Neural progenitor cell (in vitro differentiated cells): Measurements from ENCODE around the gene ARSB. TPM values are rescaled to one million over a fixed set of nuclear protein-coding genes. Genes with fewer than 3 reads are reported as not detected.

Experiments
- DNase-seq: peaks from one replicate; pipeline ENCODE4 v3.0.0-alpha.2; 2016; ENCODE audit warnings: low spot score
- H2AFZ ChIP-seq: fragments of 200-600 bp; sonication (generic); replicated peaks from 2 replicates; pipeline ENCODE4 v1.6.1; 2016; ENCODE audit warnings: antibody characterized with exemption
- H3F3A ChIP-seq: fragments of 200-600 bp; sonication (generic); 2 replicates; pipeline ENCODE4 v1.6.1; 2016; ENCODE audit warnings: antibody characterized with exemption, low read depth
- H3K27ac ChIP-seq: fragments of 200-600 bp; sonication (generic); 2 replicates; pipeline ENCODE4 v1.5.1; 2016; ENCODE audit warnings: mild to moderate bottlenecking
- H3K27me3 ChIP-seq: fragments of 200-600 bp; sonication (generic); 2 replicates; pipeline ENCODE4 v1.6.1; 2016; ENCODE audit warnings: mild to moderate bottlenecking, moderate library complexity
- H3K36me3 ChIP-seq: fragments of 200-600 bp; sonication (generic); 2 replicates; pipeline ENCODE4 v1.5.1; 2016
- H3K4me1 ChIP-seq: fragments of 200-600 bp; sonication (generic); 2 replicates; pipeline ENCODE4 v1.6.1; 2016; ENCODE audit warnings: mixed run types
- H3K4me2 ChIP-seq: fragments of 200-600 bp; sonication (generic); 2 replicates; pipeline ENCODE4 v1.6.1; 2016
- H3K4me3 ChIP-seq: fragments of 200-600 bp; sonication (generic); 2 replicates; pipeline ENCODE4 v1.5.1; 2016
- H3K79me2 ChIP-seq: fragments of 200-600 bp; sonication (generic); 2 replicates; pipeline ENCODE4 v1.6.1; 2016; ENCODE audit warnings: low read depth
- H3K9ac ChIP-seq: fragments of 200-600 bp; sonication (generic); 2 replicates; pipeline ENCODE4 v1.6.1; 2016
- H3K9me3 ChIP-seq: fragments of 200-600 bp; sonication (generic); 2 replicates; pipeline ENCODE4 v1.5.1; 2016; ENCODE audit warnings: low read depth
- H4K20me1 ChIP-seq: fragments of 200-600 bp; sonication (generic); 2 replicates; pipeline ENCODE4 v1.6.1; 2016; ENCODE audit warnings: low read depth
- H3K27ac Mint-ChIP-seq: 3 replicates; pipeline ENCODE4 v1.8.0; 2021; ENCODE audit warnings: mixed read lengths
- H3K27me3 Mint-ChIP-seq: 2 replicates; pipeline ENCODE4 v1.8.0; 2022; ENCODE audit warnings: low read depth, mild to moderate bottlenecking, inconsistent platforms, moderate library complexity, mixed read lengths; ENCODE audit not compliant: insufficient read depth
- H3K36me3 Mint-ChIP-seq: 3 replicates; pipeline ENCODE4 v1.8.0; 2021; ENCODE audit warnings: mixed read lengths
- H3K4me1 Mint-ChIP-seq: 3 replicates; pipeline ENCODE4 v1.8.0; 2021; ENCODE audit warnings: mixed read lengths
- H3K4me3 Mint-ChIP-seq: 3 replicates; pipeline ENCODE4 v1.8.0; 2021; ENCODE audit warnings: mild to moderate bottlenecking, moderate library complexity, mixed read lengths
- H3K9me3 Mint-ChIP-seq: 3 replicates; pipeline ENCODE4 v1.8.0; 2020; ENCODE audit warnings: mixed read lengths
- EZH2 ChIP-seq: fragments of 200-600 bp; sonication (generic); IDR thresholded peaks from 2 replicates; pipeline ENCODE4 v1.6.1; 2017; ENCODE audit warnings: antibody characterized with exemption, mild to moderate bottlenecking, moderate library complexity
- EZH2phosphoT487 ChIP-seq: fragments of 200-600 bp; sonication (generic); IDR thresholded peaks from 2 replicates; pipeline ENCODE4 v1.6.1; 2017; ENCODE audit warnings: antibody characterized with exemption
- total RNA-seq: library from RNA; depleted of rRNA; stranded (reverse); fragments of >200 nt; gene quantifications from 2 replicates; pipeline ENCODE4 v1.2.3, GENCODE V29; 2015; ENCODE audit warnings: low replicate concordance
- TF ChIP-seq, protein P1 (sequence below): fragments of 200-600 bp; sonication (generic); IDR thresholded peaks from 2 replicates; pipeline ENCODE4 v1.5.1; 2017; ENCODE audit warnings: antibody characterized with exemption, mild to moderate bottlenecking

The ARSB gene
- total RNA-seq = 15.3 and 19.2 TPM in 2 replicates

DNA sequence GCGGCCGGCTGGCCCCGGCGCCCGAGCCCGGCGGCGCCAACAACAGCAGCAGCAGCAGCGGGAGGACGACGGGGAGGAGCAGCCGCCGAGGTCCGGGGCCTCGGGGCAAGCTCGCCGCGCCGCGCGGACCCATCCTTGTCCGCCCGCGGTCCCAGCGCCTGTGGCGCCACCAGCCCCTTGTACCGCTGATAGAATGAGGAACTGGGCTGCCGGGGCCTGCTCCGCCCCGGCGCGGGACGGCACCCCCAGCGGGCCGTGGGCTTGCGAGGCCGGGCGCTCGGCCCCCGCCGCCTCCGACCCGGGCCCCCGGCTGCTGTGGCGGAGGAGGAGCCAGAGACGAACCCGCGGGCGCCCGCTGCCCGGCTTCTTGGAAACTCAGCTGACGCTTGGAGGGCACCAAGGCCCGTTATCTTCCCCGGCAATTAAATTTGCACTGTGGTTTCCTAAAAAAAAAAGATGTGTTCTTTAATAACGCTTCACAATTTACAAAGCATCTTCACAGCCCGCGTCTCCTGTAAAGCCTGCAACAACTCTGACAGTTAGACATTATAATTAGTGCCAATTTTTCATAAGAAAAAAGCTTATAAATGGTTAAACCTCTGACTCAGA lies at the start of gene ARSB:
Gene ARSB, minus strand, starts transcription at position 195 of the 609 bp plus-strand sequence. Its CDS starts 62 bp downstream, at position 133.
- H3K4me2 ChIP-seq = peak within 1 kb of the TSS; percentile 85
- H3K9ac ChIP-seq = peak within 1 kb of the TSS; percentile 61
- H3K4me3 ChIP-seq = peak within 1 kb of the TSS; percentile 82
- no peak for DNase-seq
- TF ChIP-seq, protein P1, sequence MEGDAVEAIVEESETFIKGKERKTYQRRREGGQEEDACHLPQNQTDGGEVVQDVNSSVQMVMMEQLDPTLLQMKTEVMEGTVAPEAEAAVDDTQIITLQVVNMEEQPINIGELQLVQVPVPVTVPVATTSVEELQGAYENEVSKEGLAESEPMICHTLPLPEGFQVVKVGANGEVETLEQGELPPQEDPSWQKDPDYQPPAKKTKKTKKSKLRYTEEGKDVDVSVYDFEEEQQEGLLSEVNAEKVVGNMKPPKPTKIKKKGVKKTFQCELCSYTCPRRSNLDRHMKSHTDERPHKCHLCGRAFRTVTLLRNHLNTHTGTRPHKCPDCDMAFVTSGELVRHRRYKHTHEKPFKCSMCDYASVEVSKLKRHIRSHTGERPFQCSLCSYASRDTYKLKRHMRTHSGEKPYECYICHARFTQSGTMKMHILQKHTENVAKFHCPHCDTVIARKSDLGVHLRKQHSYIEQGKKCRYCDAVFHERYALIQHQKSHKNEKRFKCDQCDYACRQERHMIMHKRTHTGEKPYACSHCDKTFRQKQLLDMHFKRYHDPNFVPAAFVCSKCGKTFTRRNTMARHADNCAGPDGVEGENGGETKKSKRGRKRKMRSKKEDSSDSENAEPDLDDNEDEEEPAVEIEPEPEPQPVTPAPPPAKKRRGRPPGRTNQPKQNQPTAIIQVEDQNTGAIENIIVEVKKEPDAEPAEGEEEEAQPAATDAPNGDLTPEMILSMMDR = no peak
- TF ChIP-seq EZH2phosphoT487 (no peak), EZH2 (no peak)
- peaks cover 32% of the 10 kb centered on the region for H3F3A ChIP-seq
- Mint-ChIP-seq H3K27ac (peak within 1 kb of the TSS; percentile 98), H3K4me3 (peak within 1 kb of the TSS; percentile 95), H3K27me3 (peaks cover 3% of the 10 kb centered on the region), H3K4me1 (peaks cover 26% of the 10 kb centered on the region), H3K9me3 (no peaks in the 10 kb centered on the region), H3K36me3 (no peaks in the 10 kb centered on the region)
- peaks cover 19% of the 10 kb centered on the region for H3K4me1 ChIP-seq
- no peaks in the 10 kb centered on the region for H3K36me3 ChIP-seq
- H3K79me2 ChIP-seq = peaks cover 24% of the 10 kb centered on the region
- H3K9me3 ChIP-seq = no peaks in the 10 kb centered on the region
- H3K27ac ChIP-seq = peak within 1 kb of the TSS; percentile 94
- H2AFZ ChIP-seq = peak within 1 kb of the TSS; percentile 86
- peaks cover 16% of the 10 kb centered on the region for H3K27me3 ChIP-seq
- no peaks in the 10 kb centered on the region for H4K20me1 ChIP-seq

DNA sequence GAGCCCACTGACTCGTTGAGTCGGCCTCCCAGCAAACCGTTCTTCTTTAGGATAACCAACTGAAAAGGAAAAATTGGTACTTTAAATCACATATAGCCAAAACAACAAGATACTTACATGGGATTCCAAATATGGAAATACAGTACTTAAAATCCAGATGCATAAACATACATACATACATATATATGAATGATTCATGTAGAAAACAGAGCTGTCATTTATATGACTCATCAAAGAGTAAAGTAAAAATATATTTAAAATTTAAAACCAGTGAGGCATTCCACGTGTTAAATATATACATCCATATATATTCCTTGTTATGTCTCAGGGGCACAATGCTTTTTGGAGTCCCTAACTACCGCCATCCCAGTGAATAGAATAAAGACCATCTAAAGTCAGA lies 47.7 kb upstream of the ARSB start:
- Mint-ChIP-seq H3K27me3 (peaks cover 3% of the 10 kb centered on the region), H3K4me3 (no peak overlapping the region)

DNA sequence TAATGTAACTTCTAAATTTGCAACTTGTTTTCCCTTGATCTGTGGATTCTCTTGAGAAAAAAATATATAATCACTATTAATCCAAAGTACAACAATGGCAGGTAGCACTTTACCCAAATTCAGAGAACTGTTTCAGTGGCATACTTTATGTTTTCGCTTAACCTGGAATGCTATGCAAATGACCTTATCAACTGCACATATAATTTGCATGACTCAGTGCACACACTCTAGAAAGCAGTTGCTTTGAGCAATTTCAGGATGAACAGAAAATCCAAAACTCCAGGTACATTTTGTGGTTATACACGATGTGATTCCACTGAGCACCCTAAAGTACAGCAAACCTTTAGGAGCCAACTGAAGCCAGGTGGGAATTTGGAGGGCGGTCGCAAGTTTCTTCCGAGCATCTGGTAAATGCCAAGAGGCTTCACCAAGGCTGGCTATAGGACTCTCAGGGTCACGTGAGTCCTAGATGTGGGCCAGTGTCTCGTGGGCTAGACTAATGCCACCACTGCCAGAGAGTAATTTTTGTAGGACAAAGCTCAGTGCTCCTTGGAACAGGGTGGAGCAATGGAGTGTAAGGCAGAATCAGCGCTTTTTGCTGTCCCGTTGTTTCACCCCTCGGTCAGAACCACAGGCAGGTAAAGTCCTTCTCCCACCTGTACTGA lies 47.1 kb upstream of the ARSB start:
- Histone ChIP-seq H3K4me2 (no peak overlapping the region), H3K36me3 (no peaks in the 10 kb centered on the region), H4K20me1 (no peaks in the 10 kb centered on the region), H3K27me3 (no peaks in the 10 kb centered on the region), H3K4me3 (no peak overlapping the region), H2AFZ (no peak overlapping the region), H3K4me1 (no peaks in the 10 kb centered on the region), H3K27ac (no peak overlapping the region), H3K79me2 (no peaks in the 10 kb centered on the region), H3F3A (no peaks in the 10 kb centered on the region), H3K9ac (no peak overlapping the region), H3K9me3 (no peaks in the 10 kb centered on the region)
- Mint-ChIP-seq H3K4me3 (no peak overlapping the region), H3K36me3 (no peaks in the 10 kb centered on the region), H3K4me1 (peaks cover 3% of the 10 kb centered on the region), H3K27ac (no peak overlapping the region), H3K9me3 (no peaks in the 10 kb centered on the region), H3K27me3 (peaks cover 3% of the 10 kb centered on the region)
- TF ChIP-seq, protein P1 = no peak
- no peak for TF ChIP-seq EZH2
- no peak for TF ChIP-seq EZH2phosphoT487
- DNase-seq = no peak

More for the DNA sequence above, 47.7 kb upstream of the ARSB start:
- Histone ChIP-seq H3K36me3 (no peaks in the 10 kb centered on the region), H3K9ac (no peak overlapping the region), H3F3A (no peaks in the 10 kb centered on the region), H3K4me2 (no peak overlapping the region), H3K79me2 (no peaks in the 10 kb centered on the region), H4K20me1 (no peaks in the 10 kb centered on the region), H3K27me3 (no peaks in the 10 kb centered on the region), H3K27ac (no peak overlapping the region), H3K9me3 (no peaks in the 10 kb centered on the region), H2AFZ (no peak overlapping the region), H3K4me3 (no peak overlapping the region), H3K4me1 (no peaks in the 10 kb centered on the region)
- peaks cover 3% of the 10 kb centered on the region for H3K4me1 Mint-ChIP-seq
- H3K27ac Mint-ChIP-seq = no peak overlapping the region
- TF ChIP-seq EZH2phosphoT487 (no peak), EZH2 (no peak)
- TF ChIP-seq, protein P1 = no peak
- no peak for DNase-seq
- H3K36me3 Mint-ChIP-seq = no peaks in the 10 kb centered on the region
- H3K9me3 Mint-ChIP-seq = no peaks in the 10 kb centered on the region
